ENCODE data around the gene CTDSP2. TPM values are rescaled to one million over a fixed set of nuclear protein-coding genes. Genes with fewer than 3 reads are reported as not detected.
"Not testable (repeated sequence)": the region's sequence is repeated elsewhere in the genome, so short reads cannot be mapped to it uniquely, and the experiment has no call there.

Gene CTDSP2
- total and polyA plus RNA-seq, 2 of the 8 experiments (the other 6 are each of a cell fraction or from before 2014, with no cell fraction given), result 71.3 to 91.7 TPM

DNA sequence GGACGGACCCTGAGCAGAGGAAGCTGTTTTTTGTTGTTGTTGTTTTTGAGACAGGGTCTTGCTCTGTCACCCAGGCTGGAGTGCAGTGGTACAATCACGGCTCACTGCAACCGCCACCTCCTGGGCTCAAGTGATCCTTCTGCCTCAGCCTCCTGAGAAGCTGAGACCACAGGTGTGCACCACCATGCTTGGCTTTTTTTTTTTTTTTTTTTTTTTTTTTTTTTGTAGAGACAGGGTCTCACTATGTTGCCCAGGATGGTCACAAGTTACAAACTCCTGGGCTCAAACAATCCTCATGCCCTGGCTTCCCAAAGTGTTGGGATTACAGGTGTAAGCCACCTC, 28.6 kb downstream of the CTDSP2 start:
- not testable (repeated sequence) for H3K14ac ChIP-seq (ENCODE audit: insufficient read length); H2BK15ac ChIP-seq (ENCODE audit: low read length); H4K20me1 ChIP-seq (replicated peaks in 1 of 2; ENCODE audit: control insufficient read depth in 1 of 2, insufficient read depth in 2 of 2, low read length in 2 of 2); H3K4me3 ChIP-seq (ENCODE audit: extremely low read depth in 1 of 4, insufficient read depth in 2 of 4, low read depth in 3 of 4, low read length in 4 of 4); H4K8ac ChIP-seq (ENCODE audit: extremely low read depth, insufficient read depth, low read length); H3K79me2 ChIP-seq (ENCODE audit: control insufficient read depth in 1 of 2, insufficient read depth in 2 of 2, low read length in 2 of 2); H2BK20ac ChIP-seq (ENCODE audit: low read length); H3K79me1 ChIP-seq (ENCODE audit: low read depth, low read length); H2AFZ ChIP-seq (ENCODE audit: low read length); H2BK12ac ChIP-seq (ENCODE audit: low read depth, low read length); H3K56ac ChIP-seq (replicated peaks; ENCODE audit: insufficient read length, low read depth, low read length); DNase-seq (ENCODE audit: low read depth in 1 of 2, low spot score in 2 of 2); H2AK5ac ChIP-seq (ENCODE audit: low read depth, low read length); H2BK5ac ChIP-seq (ENCODE audit: low read depth, low read length); H3K18ac ChIP-seq (ENCODE audit: extremely low read depth, low read length); H3K4ac ChIP-seq (replicated peaks; ENCODE audit: insufficient read length, low read depth, low read length); H2BK120ac ChIP-seq (replicated peaks; ENCODE audit: low read depth, low read length); H3K4me2 ChIP-seq (ENCODE audit: insufficient read depth in 1 of 2, low read depth in 2 of 2, low read length in 2 of 2); H3K23ac ChIP-seq (ENCODE audit: insufficient read length); H3K9me3 ChIP-seq (ENCODE audit: insufficient read depth in 2 of 2, low read depth in 1 of 2, low read length in 1 of 2); H3K4me1 ChIP-seq (replicated peaks in 1 of 4; ENCODE audit: control insufficient read depth in 3 of 4, insufficient read depth in 4 of 4, low read length in 3 of 4); H4K91ac ChIP-seq (replicated peaks; ENCODE audit: insufficient read length, low read length); H3K27ac ChIP-seq (ENCODE audit: low read depth, low read length); FAIRE-seq; H4K5ac ChIP-seq (ENCODE audit: insufficient read length, low read depth, low read length); H3K27me3 ChIP-seq (replicated peaks in 1 of 4; ENCODE audit: control insufficient read depth in 3 of 4, extremely low read depth in 1 of 4, insufficient read depth in 3 of 4, low read length in 3 of 4); H3K23me2 ChIP-seq (ENCODE audit: low read depth, low read length); H3K9ac ChIP-seq (replicated peaks in 1 of 4; ENCODE audit: extremely low read depth in 1 of 4, low read depth in 3 of 4, low read length in 3 of 4)
- H3K36me3 ChIP-seq (ENCODE audit: control insufficient read depth in 2 of 4, insufficient read depth in 4 of 4, low read length in 3 of 4), result peaks cover 3 to 15% (median 7%) of the 10 kb centered on the region in 4 experiments; a peak in 5 of 8 replicates
- WGBS, 2 experiments (ENCODE audit: extremely low coverage in 1 of 2, insufficient coverage in 1 of 2, insufficient read length in 1 of 2, insufficient replicate concordance in 2 of 2, low coverage in 1 of 2, low lambda C conversion rate in 2 of 2, missing lambda C conversion rate in 1 of 2), result 78% methylated on average over 1 of the region's 3 CpGs; no CpG with 5 or more reads in 1 of the 2 experiments
- POLR2A ChIA-PET (ENCODE audit: partially characterized antibody), result interaction anchor here (0.8 to 9.6 kb wide), 11 partner anchors 9 to 85 kb away, joined by 3 to 71 read pairs (median 4); partner anchors contain the start of genes CTDSP2 and CYP27B1
- CTCF ChIA-PET (ENCODE audit: partially characterized antibody), result interaction anchor here (0.6 to 10.4 kb wide), 8 partner anchors 12 to 87 kb away, joined by 3 to 146 read pairs (median 6); no protein-coding TSS in a partner anchor

Data from H1 (cell line).